Measurements from ENCODE around the gene CXCL16. TPM values are rescaled to one million over a fixed set of nuclear protein-coding genes. Genes with fewer than 3 reads are reported as not detected.

CXCL16 gene
- total RNA-seq: 10 to 100 TPM; 22.6 to 46.3 TPM

GRCh38 chr17:4739122-4740024 is at the start of gene CXCL16, which contains the start of gene ZMYND15:
Gene CXCL16, minus strand, starts transcription at chr17:4739928. Its CDS starts 589 bp downstream, at chr17:4739339.
Gene ZMYND15, plus strand, starts transcription at chr17:4739833. Its CDS starts 716 bp downstream, at chr17:4740549.
- Mint-ChIP-seq H3K36me3 (peaks cover 9% of the 10 kb centered on the region), H3K4me1 (ENCODE audit: low read depth in 2 of 2) (peaks cover 29 to 34% of the 10 kb centered on the region in 2 donors), H3K9me3 (no peaks in the 10 kb centered on the region), H3K27ac (peak within 1 kb of the TSS; percentile 18 to 82), H3K27me3 (peaks cover 15 to 25% of the 10 kb centered on the region in 2 donors), H3K4me3 (peak within 1 kb of the TSS; percentile 85)
- ATAC-seq (peak; percentile 71 to 80), DNase-seq (ENCODE audit: low spot score) (peak; percentile 74)

GRCh38 chr17:4788807-4789700 is 49.3 kb upstream of the CXCL16 start, which contains the start of gene GLTPD2:
Gene GLTPD2, plus strand, starts transcription at chr17:4788964. Its CDS starts 48 bp downstream, at chr17:4789012.
- H3K4me1 Mint-ChIP-seq (ENCODE audit: low read depth in 2 of 2): peaks cover 37 to 38% of the 10 kb centered on the region in 2 donors
- DNase-seq (ENCODE audit: low spot score): no peak
- no peaks in the 10 kb centered on the region for H3K36me3 Mint-ChIP-seq
- ATAC-seq: no peak
- H3K27ac Mint-ChIP-seq: peak within 1 kb of the TSS; percentile 66 to 93
- H3K9me3 Mint-ChIP-seq: no peaks in the 10 kb centered on the region
- H3K4me3 Mint-ChIP-seq: peak within 1 kb of the TSS; percentile 84
- peaks cover 0 to 14% of the 10 kb centered on the region in 2 donors for H3K27me3 Mint-ChIP-seq

- DNase-seq (ENCODE audit: low spot score) (no peak), ATAC-seq (no peak)
- Mint-ChIP-seq H3K4me3 (peak overlapping the region; percentile 84), H3K9me3 (no peaks in the 10 kb centered on the region), H3K27ac (peak overlapping the region; percentile 17 to 66), H3K27me3 (peaks cover 8 to 15% of the 10 kb centered on the region in 2 donors), H3K4me1 (ENCODE audit: low read depth in 2 of 2) (peaks cover 34 to 38% of the 10 kb centered on the region in 2 donors), H3K36me3 (no peaks in the 10 kb centered on the region)
Observed at GRCh38 chr17:4788159-4788806, 48.6 kb upstream of the CXCL16 start.

GRCh38 chr17:4786516-4786915 is 46.8 kb upstream of the CXCL16 start:
- Mint-ChIP-seq H3K4me3 (peak overlapping the region; percentile 31), H3K27me3 (peaks cover 16 to 21% of the 10 kb centered on the region in 2 donors), H3K27ac (no peak overlapping the region), H3K9me3 (no peaks in the 10 kb centered on the region), H3K4me1 (ENCODE audit: low read depth in 2 of 2) (peaks cover 32 to 40% of the 10 kb centered on the region in 2 donors), H3K36me3 (no peaks in the 10 kb centered on the region)
- ATAC-seq (no peak), DNase-seq (ENCODE audit: low spot score) (no peak)

- Mint-ChIP-seq H3K4me1 (ENCODE audit: low read depth in 2 of 2) (peaks cover 28 to 38% of the 10 kb centered on the region in 2 donors), H3K4me3 (peak within 1 kb of the TSS; percentile 31), H3K27ac (no peak within 1 kb of the TSS), H3K9me3 (no peaks in the 10 kb centered on the region), H3K27me3 (peaks cover 16 to 21% of the 10 kb centered on the region in 2 donors), H3K36me3 (no peaks in the 10 kb centered on the region)
- no peak for DNase-seq (ENCODE audit: low spot score)
- no peak for ATAC-seq
Observed at GRCh38 chr17:4786106-4786511, 46.4 kb upstream of the CXCL16 start, which contains the start of gene VMO1. Gene VMO1, minus strand, starts transcription at chr17:4786364. Its CDS starts 12 bp downstream, at chr17:4786352.

GRCh38 chr17:4785311-4786105 is 45.8 kb upstream of the CXCL16 start:
- Mint-ChIP-seq H3K9me3 (no peaks in the 10 kb centered on the region), H3K4me3 (peak overlapping the region; percentile 31), H3K27ac (no peak overlapping the region), H3K36me3 (no peaks in the 10 kb centered on the region), H3K27me3 (peaks cover 21% of the 10 kb centered on the region in 2 donors), H3K4me1 (ENCODE audit: low read depth in 2 of 2) (peaks cover 22 to 33% of the 10 kb centered on the region in 2 donors)
- no peak for DNase-seq (ENCODE audit: low spot score)
- no peak for ATAC-seq

GRCh38 chr17:4782652-4783051 is 42.9 kb upstream of the CXCL16 start:
- Mint-ChIP-seq H3K36me3 (no peaks in the 10 kb centered on the region), H3K9me3 (no peaks in the 10 kb centered on the region), H3K4me3 (no peak overlapping the region), H3K27ac (peak overlapping the region in 1 of 2 donors; percentile 7), H3K27me3 (peaks cover 32 to 40% of the 10 kb centered on the region in 2 donors), H3K4me1 (ENCODE audit: low read depth in 2 of 2) (peaks cover 14 to 22% of the 10 kb centered on the region in 2 donors)
- DNase-seq (ENCODE audit: low spot score) (no peak), ATAC-seq (peak; percentile 26 to 40)

- no peaks in the 10 kb centered on the region for H3K36me3 Mint-ChIP-seq
- H3K4me3 Mint-ChIP-seq: no peak overlapping the region
- H3K4me1 Mint-ChIP-seq (ENCODE audit: low read depth in 2 of 2): peaks cover 0 to 7% of the 10 kb centered on the region in 2 donors
- no peak for DNase-seq (ENCODE audit: low spot score)
- H3K27me3 Mint-ChIP-seq: peaks cover 24 to 40% of the 10 kb centered on the region in 2 donors
- no peak overlapping the region for H3K27ac Mint-ChIP-seq
- no peaks in the 10 kb centered on the region for H3K9me3 Mint-ChIP-seq
- ATAC-seq: no peak
Observed at GRCh38 chr17:4780325-4780955, 40.7 kb upstream of the CXCL16 start.

GRCh38 chr17:4777969-4778760 is 38.4 kb upstream of the CXCL16 start:
- Mint-ChIP-seq H3K9me3 (no peaks in the 10 kb centered on the region), H3K4me1 (ENCODE audit: low read depth in 2 of 2) (peaks cover 0 to 3% of the 10 kb centered on the region in 2 donors), H3K27ac (peak overlapping the region in 1 of 2 donors; percentile 40), H3K36me3 (no peaks in the 10 kb centered on the region), H3K27me3 (peaks cover 23 to 40% of the 10 kb centered on the region in 2 donors), H3K4me3 (no peak overlapping the region)
- ATAC-seq: no peak
- DNase-seq (ENCODE audit: low spot score): no peak

GRCh38 chr17:4772235-4772613 is 32.5 kb upstream of the CXCL16 start:
- peaks cover 9 to 10% of the 10 kb centered on the region in 2 donors for H3K27me3 Mint-ChIP-seq
- H3K9me3 Mint-ChIP-seq: no peaks in the 10 kb centered on the region
- DNase-seq (ENCODE audit: low spot score): no peak
- H3K4me3 Mint-ChIP-seq: no peak overlapping the region
- peaks cover 6% of the 10 kb centered on the region in 2 donors for H3K4me1 Mint-ChIP-seq (ENCODE audit: low read depth in 2 of 2)
- no peak overlapping the region for H3K27ac Mint-ChIP-seq
- ATAC-seq: no peak
- no peaks in the 10 kb centered on the region for H3K36me3 Mint-ChIP-seq

GRCh38 chr17:4771519-4772234 is 31.9 kb upstream of the CXCL16 start, which contains the start of gene TM4SF5:
Gene TM4SF5, plus strand, starts transcription at chr17:4771886. Its CDS starts 37 bp downstream, at chr17:4771923.
- Mint-ChIP-seq H3K27ac (no peak within 1 kb of the TSS), H3K9me3 (no peaks in the 10 kb centered on the region), H3K36me3 (no peaks in the 10 kb centered on the region), H3K4me3 (no peak within 1 kb of the TSS), H3K27me3 (peaks cover 9 to 10% of the 10 kb centered on the region in 2 donors), H3K4me1 (ENCODE audit: low read depth in 2 of 2) (peaks cover 6% of the 10 kb centered on the region in 2 donors)
- ATAC-seq: peak in 1 of 2 donors; percentile 52
- DNase-seq (ENCODE audit: low spot score): no peak
